HepG2 (cell line): Measurements from ENCODE around the gene ACSS3. TPM values are rescaled to one million over a fixed set of nuclear protein-coding genes. Genes with fewer than 3 reads are reported as not detected.

ENCODE experiments used
- IKZF1 ChIP-seq: fragments of 450-650 bp; IDR thresholded peaks from 2 replicates; pipeline ENCODE4 v1.7.1; 2016
- JUN ChIP-seq: sonication (generic); formaldehyde crosslinking; IDR thresholded peaks from 2 replicates; pipeline ENCODE4 v1.4.0; 2020; ENCODE audit warnings: mild to moderate bottlenecking, missing genetic modification reagents
- NKX3-1 ChIP-seq: sonication (generic); formaldehyde crosslinking; IDR thresholded peaks from 2 replicates; pipeline ENCODE4 v1.5.0; 2020; ENCODE audit warnings: missing genetic modification reagents
- NR2F2 ChIP-seq: IDR thresholded peaks from 2 replicates; pipeline ENCODE4 v1.6.1; 2012; ENCODE audit warnings: low read depth, inconsistent platforms, borderline replicate concordance
- SKIL ChIP-seq: sonication (generic); formaldehyde crosslinking; IDR thresholded peaks from 2 replicates; pipeline ENCODE4 v1.8.0; 2022; ENCODE audit warnings: missing genetic modification reagents, mild to moderate bottlenecking, moderate library complexity, borderline replicate concordance
- ZNF280D ChIP-seq: sonication (generic); formaldehyde crosslinking; IDR thresholded peaks from 2 replicates; pipeline ENCODE4 v1.5.1; 2020; ENCODE audit warnings: mild to moderate bottlenecking, missing genetic modification reagents
- ZNF543 ChIP-seq: sonication (generic); formaldehyde crosslinking; IDR thresholded peaks from 2 replicates; pipeline ENCODE4 v1.4.0; 2020; ENCODE audit warnings: mild to moderate bottlenecking, missing genetic modification reagents
- ZNF737 ChIP-seq: sonication (generic); formaldehyde crosslinking; IDR thresholded peaks from 2 replicates; pipeline ENCODE4 v1.5.0; 2020; ENCODE audit warnings: missing genetic modification reagents, mild to moderate bottlenecking, borderline replicate concordance
- ZNF772 ChIP-seq: sonication (generic); formaldehyde crosslinking; IDR thresholded peaks from 2 replicates; pipeline ENCODE4 v1.5.0; 2020; ENCODE audit warnings: mild to moderate bottlenecking, missing genetic modification reagents
- ZNF841 ChIP-seq: sonication (generic); formaldehyde crosslinking; IDR thresholded peaks from 2 replicates; pipeline ENCODE4 v1.8.1; 2023; ENCODE audit warnings: missing genetic modification reagents, borderline replicate concordance
- ZNF879 ChIP-seq: sonication (generic); formaldehyde crosslinking; IDR thresholded peaks from 2 replicates; pipeline ENCODE4 v1.8.1; 2023; ENCODE audit warnings: missing genetic modification reagents
- polyA plus RNA-seq, 8 experiments: library from polyadenylated mRNA; depleted of rRNA in 3 of 8; stranded (reverse) in 7 of 8; unstranded in 1 of 8; fragments of >200 nt; fragmentation: Illumina TruSeq in 4 of 8; extraction: Trizol in 4 of 8; gene quantifications; 2 replicates each; pipeline versions ENCODE4 v1.2.1 to v1.2.3, GENCODE V29; 2011 to 2016; ENCODE audit warnings: low read depth in 4 of 8, missing spikeins in 1 of 8, mixed read lengths in 1 of 8; ENCODE audit not compliant: insufficient read depth in 1 of 8
- total RNA-seq, 5 experiments: library from RNA; depleted of rRNA; stranded (reverse); fragments of >200 nt; fragmentation: Illumina TruSeq; extraction: Trizol; gene quantifications; 2 replicates each; pipeline ENCODE4 v1.2.3, GENCODE V29; 2016; ENCODE audit warnings: low read depth in 1 of 5
- TF ChIP-seq, protein P1 (sequence below): fragments of 450-650 bp; IDR thresholded peaks from 2 replicates; pipeline ENCODE4 v1.6.1; 2017; ENCODE audit warnings: mild to moderate bottlenecking
- TF ChIP-seq, protein P2 (sequence below): IDR thresholded peaks from 2 replicates; pipeline ENCODE4 v1.6.1; 2016; ENCODE audit warnings: mild to moderate bottlenecking
- TF ChIP-seq, protein P3 (sequence below): sonication (generic); formaldehyde crosslinking; IDR thresholded peaks from 2 replicates; pipeline ENCODE4 v1.4.0; 2020; ENCODE audit warnings: missing genetic modification reagents
- TF ChIP-seq, protein P4 (sequence below): sonication (generic); formaldehyde crosslinking; IDR thresholded peaks from 2 replicates; pipeline ENCODE4 v1.4.0; 2020; ENCODE audit warnings: missing genetic modification reagents

ACSS3 gene
- total and polyA plus RNA-seq, 2 of the 13 experiments (the other 11 are each of a cell fraction or from before 2014, with no cell fraction given): 79.5 to 86.3 TPM

- no peak for TF ChIP-seq ZNF280D (CRISPR knock-in tag)
- TF ChIP-seq ZNF772 (CRISPR knock-in tag): peak; percentile 42; the same call in 1 of the 2 replicates
- TF ChIP-seq ZNF543: no peak
- peak; percentile 92 for TF ChIP-seq SKIL (CRISPR knock-in tag)
- TF ChIP-seq, protein P1, sequence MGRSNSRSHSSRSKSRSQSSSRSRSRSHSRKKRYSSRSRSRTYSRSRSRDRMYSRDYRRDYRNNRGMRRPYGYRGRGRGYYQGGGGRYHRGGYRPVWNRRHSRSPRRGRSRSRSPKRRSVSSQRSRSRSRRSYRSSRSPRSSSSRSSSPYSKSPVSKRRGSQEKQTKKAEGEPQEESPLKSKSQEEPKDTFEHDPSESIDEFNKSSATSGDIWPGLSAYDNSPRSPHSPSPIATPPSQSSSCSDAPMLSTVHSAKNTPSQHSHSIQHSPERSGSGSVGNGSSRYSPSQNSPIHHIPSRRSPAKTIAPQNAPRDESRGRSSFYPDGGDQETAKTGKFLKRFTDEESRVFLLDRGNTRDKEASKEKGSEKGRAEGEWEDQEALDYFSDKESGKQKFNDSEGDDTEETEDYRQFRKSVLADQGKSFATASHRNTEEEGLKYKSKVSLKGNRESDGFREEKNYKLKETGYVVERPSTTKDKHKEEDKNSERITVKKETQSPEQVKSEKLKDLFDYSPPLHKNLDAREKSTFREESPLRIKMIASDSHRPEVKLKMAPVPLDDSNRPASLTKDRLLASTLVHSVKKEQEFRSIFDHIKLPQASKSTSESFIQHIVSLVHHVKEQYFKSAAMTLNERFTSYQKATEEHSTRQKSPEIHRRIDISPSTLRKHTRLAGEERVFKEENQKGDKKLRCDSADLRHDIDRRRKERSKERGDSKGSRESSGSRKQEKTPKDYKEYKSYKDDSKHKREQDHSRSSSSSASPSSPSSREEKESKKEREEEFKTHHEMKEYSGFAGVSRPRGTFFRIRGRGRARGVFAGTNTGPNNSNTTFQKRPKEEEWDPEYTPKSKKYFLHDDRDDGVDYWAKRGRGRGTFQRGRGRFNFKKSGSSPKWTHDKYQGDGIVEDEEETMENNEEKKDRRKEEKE: no peak
- no peak for TF ChIP-seq ZNF841 (CRISPR knock-in tag)
- no peak for TF ChIP-seq IKZF1
- TF ChIP-seq, protein P2, sequence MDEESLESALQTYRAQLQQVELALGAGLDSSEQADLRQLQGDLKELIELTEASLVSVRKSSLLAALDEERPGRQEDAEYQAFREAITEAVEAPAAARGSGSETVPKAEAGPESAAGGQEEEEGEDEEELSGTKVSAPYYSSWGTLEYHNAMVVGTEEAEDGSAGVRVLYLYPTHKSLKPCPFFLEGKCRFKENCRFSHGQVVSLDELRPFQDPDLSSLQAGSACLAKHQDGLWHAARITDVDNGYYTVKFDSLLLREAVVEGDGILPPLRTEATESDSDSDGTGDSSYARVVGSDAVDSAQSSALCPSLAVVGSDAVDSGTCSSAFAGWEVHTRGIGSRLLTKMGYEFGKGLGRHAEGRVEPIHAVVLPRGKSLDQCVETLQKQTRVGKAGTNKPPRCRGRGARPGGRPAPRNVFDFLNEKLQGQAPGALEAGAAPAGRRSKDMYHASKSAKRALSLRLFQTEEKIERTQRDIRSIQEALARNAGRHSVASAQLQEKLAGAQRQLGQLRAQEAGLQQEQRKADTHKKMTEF (CRISPR knock-in tag): peak; percentile 99
- TF ChIP-seq ZNF737 (CRISPR knock-in tag): no peak
- TF ChIP-seq, protein P3, sequence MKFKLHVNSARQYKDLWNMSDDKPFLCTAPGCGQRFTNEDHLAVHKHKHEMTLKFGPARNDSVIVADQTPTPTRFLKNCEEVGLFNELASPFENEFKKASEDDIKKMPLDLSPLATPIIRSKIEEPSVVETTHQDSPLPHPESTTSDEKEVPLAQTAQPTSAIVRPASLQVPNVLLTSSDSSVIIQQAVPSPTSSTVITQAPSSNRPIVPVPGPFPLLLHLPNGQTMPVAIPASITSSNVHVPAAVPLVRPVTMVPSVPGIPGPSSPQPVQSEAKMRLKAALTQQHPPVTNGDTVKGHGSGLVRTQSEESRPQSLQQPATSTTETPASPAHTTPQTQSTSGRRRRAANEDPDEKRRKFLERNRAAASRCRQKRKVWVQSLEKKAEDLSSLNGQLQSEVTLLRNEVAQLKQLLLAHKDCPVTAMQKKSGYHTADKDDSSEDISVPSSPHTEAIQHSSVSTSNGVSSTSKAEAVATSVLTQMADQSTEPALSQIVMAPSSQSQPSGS (CRISPR knock-in tag): peak; percentile 94
- TF ChIP-seq, protein P4, sequence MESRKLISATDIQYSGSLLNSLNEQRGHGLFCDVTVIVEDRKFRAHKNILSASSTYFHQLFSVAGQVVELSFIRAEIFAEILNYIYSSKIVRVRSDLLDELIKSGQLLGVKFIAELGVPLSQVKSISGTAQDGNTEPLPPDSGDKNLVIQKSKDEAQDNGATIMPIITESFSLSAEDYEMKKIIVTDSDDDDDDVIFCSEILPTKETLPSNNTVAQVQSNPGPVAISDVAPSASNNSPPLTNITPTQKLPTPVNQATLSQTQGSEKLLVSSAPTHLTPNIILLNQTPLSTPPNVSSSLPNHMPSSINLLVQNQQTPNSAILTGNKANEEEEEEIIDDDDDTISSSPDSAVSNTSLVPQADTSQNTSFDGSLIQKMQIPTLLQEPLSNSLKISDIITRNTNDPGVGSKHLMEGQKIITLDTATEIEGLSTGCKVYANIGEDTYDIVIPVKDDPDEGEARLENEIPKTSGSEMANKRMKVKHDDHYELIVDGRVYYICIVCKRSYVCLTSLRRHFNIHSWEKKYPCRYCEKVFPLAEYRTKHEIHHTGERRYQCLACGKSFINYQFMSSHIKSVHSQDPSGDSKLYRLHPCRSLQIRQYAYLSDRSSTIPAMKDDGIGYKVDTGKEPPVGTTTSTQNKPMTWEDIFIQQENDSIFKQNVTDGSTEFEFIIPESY (CRISPR knock-in tag): 0 out of 2 replicates have a peak, but pooled peaks have one; percentile 31
- TF ChIP-seq NR2F2: peak; percentile 84
- no peak for TF ChIP-seq ZNF879
- 0 out of 2 replicates have a peak, but pooled peaks have one; percentile 37 for TF ChIP-seq JUN (CRISPR knock-in tag)
- peak; percentile 51; the same call in 1 of the 2 replicates for TF ChIP-seq NKX3-1
Observed at GRCh38 chr12:81143057-81143456, 65.2 kb downstream of the ACSS3 start (continued).
